Right lobe of liver (tissue), 6 donors: ENCODE measurements around the gene FYN. TPM values are rescaled to one million over a fixed set of nuclear protein-coding genes. Genes with fewer than 3 reads are reported as not detected.

ENCODE experiments used
- ATAC-seq, 4 donors: fragments of 200-7000 bp; cut with Tn5 transposase; one replicate each; pipeline ENCODE4 v1.9.1; 2020; ENCODE audit warnings: mild to moderate bottlenecking in 4 of 4, moderate library complexity in 4 of 4
- DNase-seq, 3 donors: peaks; one replicate each; pipeline ENCODE4 v3.0.0-alpha.2; 2020
- H3K27ac ChIP-seq, 3 donors: fragments of 200-600 bp; one replicate each; pipeline ENCODE4 v1.8.0; 2022
- H3K27me3 ChIP-seq, 2 donors: fragments of 200-600 bp; one replicate each; pipeline ENCODE4 v1.8.0; 2022
- H3K36me3 ChIP-seq, 4 donors: fragments of 200-600 bp; sonication (generic) in 1 of 4; one replicate each; pipeline versions ENCODE4 v1.5.1 to v1.8.0; 2017 to 2022; ENCODE audit warnings: control low read depth in 1 of 4
- H3K4me1 ChIP-seq, 4 donors: fragments of 200-600 bp; sonication (generic) in 1 of 4; one replicate each; pipeline versions ENCODE4 v1.5.1 to v1.8.0; 2017 to 2022; ENCODE audit warnings: control low read depth in 1 of 4
- H3K4me3 ChIP-seq, 3 donors: fragments of 200-600 bp; one replicate each; pipeline ENCODE4 v1.8.0; 2022
- H3K9me3 ChIP-seq, 4 donors: fragments of 200-600 bp; sonication (generic) in 1 of 4; one replicate each; pipeline versions ENCODE4 v1.5.1 to v1.8.0; 2017 to 2022; ENCODE audit warnings: control low read depth in 1 of 4
- POLR2A ChIP-seq: fragments of 450-650 bp; IDR thresholded peaks from one replicate; pipeline ENCODE4 v1.6.1; 2017; ENCODE audit warnings: antibody characterized with exemption, mild to moderate bottlenecking
- WGBS: methylation state at CpG from one replicate; pipeline ENCODE4 v1.1.6; 2018; ENCODE audit warnings: low coverage, low lambda C conversion rate; ENCODE audit not compliant: insufficient coverage; ENCODE audit errors: missing lambda C conversion rate; 5-methylcytosine and 5-hydroxymethylcytosine counted together
- intact Hi-C, 2 donors: fragments of 100-400 bp; cut with DNase I; formaldehyde crosslinking; loops; one replicate each; pipeline versions ENCODE4 v1.11.2 to v1.14.1; 2022
- total RNA-seq, 6 experiments: library from RNA; depleted of rRNA in 2 of 6; stranded (reverse); fragments of >200 nt in 2 of 6; fragmentation: NEBNext Ultra II Directional in 3 of 6; extraction: Animal tissue kit (Norgen Biotek cat#: 25700) in 3 of 6; gene quantifications; one replicate each; pipeline versions ENCODE4 v1.1.0 to v1.2.4, GENCODE V29; 2016 to 2023
- TF ChIP-seq, protein P1 (sequence below), 4 donors: fragments of 200-600 bp in 3 of 4; fragments of 450-650 bp in 1 of 4; IDR thresholded peaks; one replicate each; pipeline versions ENCODE4 v1.5.1 to v1.8.0; 2016 to 2022; ENCODE audit warnings: antibody characterized with exemption in 4 of 4, mild to moderate bottlenecking in 2 of 4
- donor health status: DM: no; HTN: yes; CAD: no.
- donor health status: DM: no; HTN: no; CAD: no.
- donor health status: DM: no; HTN: no; CAD: no.
- donor health status: DM: no; HTN: yes; CAD: no.
- donor health status: DM: no; HTN: yes; CAD: no.

FYN gene
- total RNA-seq, 6 experiments from 2014 or later: 16.8 to 33.7 (median 23.5) TPM

DNA sequence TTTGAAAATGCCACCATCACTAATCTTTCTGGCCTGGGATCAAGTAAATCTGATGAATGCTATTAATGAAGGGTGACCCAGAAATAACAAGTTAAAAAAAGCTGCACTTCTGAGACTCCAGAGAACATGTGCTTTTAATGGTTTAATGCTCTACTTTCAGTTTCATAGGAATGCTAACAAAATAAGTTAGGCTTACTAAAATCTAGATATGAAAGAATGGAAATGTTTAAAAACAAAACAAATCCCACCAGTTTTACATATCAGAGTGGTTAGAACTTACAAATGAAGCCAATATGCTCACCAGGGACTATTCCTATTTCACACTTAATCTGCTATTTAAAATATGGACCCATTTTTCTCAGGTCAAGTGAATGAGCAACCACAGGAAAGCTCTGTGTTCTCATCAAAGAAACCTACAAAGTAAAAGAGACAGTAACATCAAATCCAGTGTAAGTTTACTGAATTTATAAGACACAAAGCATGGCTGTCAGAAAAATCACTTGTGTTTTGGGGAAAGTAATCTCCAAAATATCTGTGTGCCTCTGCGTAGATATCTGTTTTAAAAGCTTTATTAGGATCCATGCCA, 40.3 kb downstream of the FYN start:
- TF ChIP-seq, protein P1, sequence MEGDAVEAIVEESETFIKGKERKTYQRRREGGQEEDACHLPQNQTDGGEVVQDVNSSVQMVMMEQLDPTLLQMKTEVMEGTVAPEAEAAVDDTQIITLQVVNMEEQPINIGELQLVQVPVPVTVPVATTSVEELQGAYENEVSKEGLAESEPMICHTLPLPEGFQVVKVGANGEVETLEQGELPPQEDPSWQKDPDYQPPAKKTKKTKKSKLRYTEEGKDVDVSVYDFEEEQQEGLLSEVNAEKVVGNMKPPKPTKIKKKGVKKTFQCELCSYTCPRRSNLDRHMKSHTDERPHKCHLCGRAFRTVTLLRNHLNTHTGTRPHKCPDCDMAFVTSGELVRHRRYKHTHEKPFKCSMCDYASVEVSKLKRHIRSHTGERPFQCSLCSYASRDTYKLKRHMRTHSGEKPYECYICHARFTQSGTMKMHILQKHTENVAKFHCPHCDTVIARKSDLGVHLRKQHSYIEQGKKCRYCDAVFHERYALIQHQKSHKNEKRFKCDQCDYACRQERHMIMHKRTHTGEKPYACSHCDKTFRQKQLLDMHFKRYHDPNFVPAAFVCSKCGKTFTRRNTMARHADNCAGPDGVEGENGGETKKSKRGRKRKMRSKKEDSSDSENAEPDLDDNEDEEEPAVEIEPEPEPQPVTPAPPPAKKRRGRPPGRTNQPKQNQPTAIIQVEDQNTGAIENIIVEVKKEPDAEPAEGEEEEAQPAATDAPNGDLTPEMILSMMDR (IDR thresholded peaks at IDR 0.05): no peak
- TF ChIP-seq POLR2A: no peak
- H3K4me3 ChIP-seq: no peak overlapping the region
- no peak overlapping the region for H3K27ac ChIP-seq
- DNase-seq (no peak), ATAC-seq (no peak)
- no peaks in the 10 kb centered on the region for H3K4me1 ChIP-seq
- intact Hi-C loops: no loop called here
- 100% methylated on average over 1 of the region's 1 CpG for WGBS
- H3K27me3 ChIP-seq: no peaks in the 10 kb centered on the region
- no peaks in the 10 kb centered on the region for H3K36me3 ChIP-seq
- H3K9me3 ChIP-seq: no peaks in the 10 kb centered on the region

DNA sequence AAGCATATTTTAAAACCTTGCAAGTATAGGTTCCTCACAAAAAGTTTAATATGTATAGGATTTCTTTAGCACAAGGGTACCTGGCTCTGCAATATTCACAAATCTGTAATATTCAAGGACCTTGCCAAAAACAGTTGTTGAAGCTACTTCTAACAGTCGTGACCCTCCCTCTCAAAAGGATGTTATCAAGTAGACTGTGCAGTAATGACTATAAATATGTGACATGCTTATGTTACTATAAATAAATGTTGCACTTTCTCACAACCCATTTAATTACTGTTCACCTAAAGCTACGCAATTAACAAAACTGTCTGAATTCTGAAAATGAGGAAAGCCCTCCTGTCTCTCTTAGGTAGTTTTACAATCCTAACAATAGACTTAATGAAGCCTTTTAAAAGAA, 41.8 kb downstream of the FYN start:
- Histone ChIP-seq H3K27ac (no peak overlapping the region), H3K4me3 (no peak overlapping the region), H3K4me1 (no peaks in the 10 kb centered on the region), H3K9me3 (no peaks in the 10 kb centered on the region), H3K27me3 (no peaks in the 10 kb centered on the region), H3K36me3 (no peaks in the 10 kb centered on the region)
- no peak for DNase-seq
- 56% methylated on average over 2 of the region's 2 CpGs for WGBS
- intact Hi-C loops: no loop called here
- TF ChIP-seq, protein P1 (IDR thresholded peaks at IDR 0.05): no peak
- TF ChIP-seq POLR2A: no peak
- ATAC-seq: no peak

DNA sequence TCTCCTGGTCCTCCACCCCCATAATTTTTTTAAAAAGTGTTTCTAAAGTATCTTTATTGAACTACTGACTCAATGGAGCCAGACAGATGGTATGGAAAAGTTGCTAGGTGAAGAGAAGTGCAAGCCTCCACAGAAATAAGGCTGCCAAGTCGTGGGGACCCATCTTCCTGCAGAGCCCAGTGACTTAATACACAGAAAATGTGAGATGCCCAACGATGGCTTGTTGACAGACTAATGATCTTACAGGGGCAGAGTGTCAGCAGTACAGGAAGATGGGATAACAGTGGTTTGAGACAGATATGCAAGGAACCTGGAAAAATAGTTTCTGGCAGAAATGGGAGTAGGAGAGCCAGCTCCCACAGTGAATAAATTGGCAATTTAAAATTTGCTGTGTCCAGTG, 43.3 kb downstream of the FYN start:
- intact Hi-C loops: no loop called here
- WGBS: 23% methylated on average over 2 of the region's 2 CpGs
- Histone ChIP-seq H3K36me3 (no peaks in the 10 kb centered on the region), H3K27ac (no peak overlapping the region), H3K9me3 (no peaks in the 10 kb centered on the region), H3K27me3 (no peaks in the 10 kb centered on the region), H3K4me1 (no peaks in the 10 kb centered on the region), H3K4me3 (no peak overlapping the region)
- no peak for TF ChIP-seq POLR2A
- TF ChIP-seq, protein P1 (IDR thresholded peaks at IDR 0.05): no peak
- DNase-seq (no peak), ATAC-seq (no peak)

DNA sequence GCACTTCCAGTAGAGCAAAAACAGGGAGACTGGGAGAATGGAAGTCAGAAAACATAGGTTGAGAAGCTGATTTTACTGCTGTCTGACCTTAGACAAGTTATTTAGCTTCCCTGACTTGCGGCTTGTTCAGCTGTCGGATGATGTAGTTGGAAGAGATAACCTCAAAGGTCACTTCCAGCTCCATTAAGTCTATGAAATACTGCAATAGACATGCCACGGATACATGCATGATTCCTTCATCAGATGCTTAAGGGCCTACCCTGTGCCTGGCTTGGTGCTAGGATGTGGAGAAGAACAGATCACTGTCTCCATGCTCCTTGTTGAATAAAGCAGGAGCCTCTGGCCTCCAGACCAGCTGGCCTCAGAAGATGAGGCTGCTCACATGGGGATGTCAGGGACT, 43.7 kb downstream of the FYN start:
- ATAC-seq: no peak
- no peak for DNase-seq
- 60% methylated on average over 1 of the region's 3 CpGs for WGBS
- Histone ChIP-seq H3K27ac (no peak overlapping the region), H3K9me3 (no peaks in the 10 kb centered on the region), H3K27me3 (no peaks in the 10 kb centered on the region), H3K4me3 (no peak overlapping the region), H3K4me1 (no peaks in the 10 kb centered on the region), H3K36me3 (no peaks in the 10 kb centered on the region)
- intact Hi-C loops: no loop called here
- TF ChIP-seq POLR2A: no peak
- TF ChIP-seq, protein P1 (IDR thresholded peaks at IDR 0.05): no peak

DNA sequence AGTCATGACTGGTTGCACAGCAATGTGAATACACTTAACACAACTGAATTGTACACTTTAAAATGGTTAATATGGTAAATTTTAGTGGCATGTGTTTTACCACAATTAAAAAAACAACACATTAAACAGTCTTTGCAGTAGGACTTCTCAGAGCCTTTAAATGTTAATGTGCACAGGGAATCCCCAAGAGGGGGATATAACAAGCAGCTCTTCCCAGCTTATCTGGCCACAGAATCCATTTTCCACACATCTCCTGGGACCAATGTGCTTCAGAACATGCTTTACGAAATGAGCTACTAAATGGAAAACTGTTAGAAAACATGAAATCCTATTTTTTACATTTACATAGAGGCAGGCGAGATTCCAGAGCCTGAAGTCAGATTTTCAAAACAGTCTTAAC, 44.4 kb downstream of the FYN start:
- ATAC-seq (no peak), DNase-seq (no peak)
- 76% methylated on average over 2 of the region's 2 CpGs for WGBS
- intact Hi-C loops: no loop called here
- Histone ChIP-seq H3K4me3 (no peak overlapping the region), H3K36me3 (no peaks in the 10 kb centered on the region), H3K27me3 (no peaks in the 10 kb centered on the region), H3K27ac (no peak overlapping the region), H3K4me1 (no peaks in the 10 kb centered on the region), H3K9me3 (no peaks in the 10 kb centered on the region)
- TF ChIP-seq POLR2A: no peak
- TF ChIP-seq, protein P1 (IDR thresholded peaks at IDR 0.05): no peak
